Right lobe of liver (tissue), 6 donors: ENCODE measurements around the gene AMBRA1. TPM values are rescaled to one million over a fixed set of nuclear protein-coding genes. Genes with fewer than 3 reads are reported as not detected.
A peak's percentile ranks its signal among the peaks of the same experiment; 100 is the strongest.

Experiments used
- ATAC-seq, 4 donors: fragments of 200-7000 bp; cut with Tn5 transposase; one replicate each; pipeline ENCODE4 v1.9.1; 2020; ENCODE audit warnings: mild to moderate bottlenecking in 4 of 4, moderate library complexity in 4 of 4
- DNase-seq, 3 donors: peaks; one replicate each; pipeline ENCODE4 v3.0.0-alpha.2; 2020
- H3K27ac ChIP-seq, 3 donors: fragments of 200-600 bp; one replicate each; pipeline ENCODE4 v1.8.0; 2022
- H3K27me3 ChIP-seq, 2 donors: fragments of 200-600 bp; one replicate each; pipeline ENCODE4 v1.8.0; 2022
- H3K36me3 ChIP-seq, 4 donors: fragments of 200-600 bp; sonication (generic) in 1 of 4; one replicate each; pipeline versions ENCODE4 v1.5.1 to v1.8.0; 2017 to 2022; ENCODE audit warnings: control low read depth in 1 of 4
- H3K4me1 ChIP-seq, 4 donors: fragments of 200-600 bp; sonication (generic) in 1 of 4; one replicate each; pipeline versions ENCODE4 v1.5.1 to v1.8.0; 2017 to 2022; ENCODE audit warnings: control low read depth in 1 of 4
- H3K4me3 ChIP-seq, 3 donors: fragments of 200-600 bp; one replicate each; pipeline ENCODE4 v1.8.0; 2022
- H3K9me3 ChIP-seq, 4 donors: fragments of 200-600 bp; sonication (generic) in 1 of 4; one replicate each; pipeline versions ENCODE4 v1.5.1 to v1.8.0; 2017 to 2022; ENCODE audit warnings: control low read depth in 1 of 4
- POLR2A ChIP-seq: fragments of 450-650 bp; IDR thresholded peaks from one replicate; pipeline ENCODE4 v1.6.1; 2017; ENCODE audit warnings: antibody characterized with exemption, mild to moderate bottlenecking
- WGBS: methylation state at CpG from one replicate; pipeline ENCODE4 v1.1.6; 2018; ENCODE audit warnings: low coverage, low lambda C conversion rate; ENCODE audit not compliant: insufficient coverage; ENCODE audit errors: missing lambda C conversion rate; 5-methylcytosine and 5-hydroxymethylcytosine counted together
- intact Hi-C, 2 donors: fragments of 100-400 bp; cut with DNase I; formaldehyde crosslinking; loops; one replicate each; pipeline versions ENCODE4 v1.11.2 to v1.14.1; 2022
- total RNA-seq, 6 experiments: library from RNA; depleted of rRNA in 2 of 6; stranded (reverse); fragments of >200 nt in 2 of 6; fragmentation: NEBNext Ultra II Directional in 3 of 6; extraction: Animal tissue kit (Norgen Biotek cat#: 25700) in 3 of 6; gene quantifications; one replicate each; pipeline versions ENCODE4 v1.1.0 to v1.2.4, GENCODE V29; 2016 to 2023
- TF ChIP-seq, protein P1 (sequence below), 4 donors: fragments of 200-600 bp in 3 of 4; fragments of 450-650 bp in 1 of 4; IDR thresholded peaks; one replicate each; pipeline versions ENCODE4 v1.5.1 to v1.8.0; 2016 to 2022; ENCODE audit warnings: antibody characterized with exemption in 4 of 4, mild to moderate bottlenecking in 2 of 4
- donor health status: DM: no; HTN: yes; CAD: no.
- donor health status: DM: no; HTN: no; CAD: no.
- donor health status: DM: no; HTN: no; CAD: no.
- donor health status: DM: no; HTN: yes; CAD: no.
- donor health status: DM: no; HTN: yes; CAD: no.

AMBRA1 gene
- total RNA-seq, 6 experiments from 2014 or later: 11.0 to 15.7 (median 13.6) TPM

DNA sequence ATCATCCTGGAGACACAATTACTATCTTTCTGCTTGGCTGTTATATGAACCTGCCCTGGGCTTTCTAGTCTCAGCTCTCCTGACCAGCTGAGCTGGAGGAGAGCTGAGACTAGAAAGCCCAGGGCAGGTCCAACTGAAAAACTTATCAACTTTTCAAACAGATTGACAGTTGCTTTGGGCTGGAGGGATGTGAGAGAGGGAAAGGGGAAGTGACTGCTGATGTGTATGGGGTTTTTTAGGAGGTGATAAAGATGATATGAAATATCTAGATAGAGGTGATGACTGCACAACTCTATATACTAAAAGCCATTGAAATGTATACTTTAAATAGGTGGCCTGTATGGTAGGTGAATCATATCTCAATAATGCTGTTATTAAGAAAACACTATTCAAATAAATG is 142.1 kb downstream of the AMBRA1 start:
- intact Hi-C loops: no loop called here
- Histone ChIP-seq H3K27me3 (no peaks in the 10 kb centered on the region), H3K4me3 (no peak overlapping the region), H3K9me3 (no peaks in the 10 kb centered on the region), H3K27ac (no peak overlapping the region), H3K4me1 (no peaks in the 10 kb centered on the region), H3K36me3 (no peaks in the 10 kb centered on the region)
- TF ChIP-seq, protein P1, sequence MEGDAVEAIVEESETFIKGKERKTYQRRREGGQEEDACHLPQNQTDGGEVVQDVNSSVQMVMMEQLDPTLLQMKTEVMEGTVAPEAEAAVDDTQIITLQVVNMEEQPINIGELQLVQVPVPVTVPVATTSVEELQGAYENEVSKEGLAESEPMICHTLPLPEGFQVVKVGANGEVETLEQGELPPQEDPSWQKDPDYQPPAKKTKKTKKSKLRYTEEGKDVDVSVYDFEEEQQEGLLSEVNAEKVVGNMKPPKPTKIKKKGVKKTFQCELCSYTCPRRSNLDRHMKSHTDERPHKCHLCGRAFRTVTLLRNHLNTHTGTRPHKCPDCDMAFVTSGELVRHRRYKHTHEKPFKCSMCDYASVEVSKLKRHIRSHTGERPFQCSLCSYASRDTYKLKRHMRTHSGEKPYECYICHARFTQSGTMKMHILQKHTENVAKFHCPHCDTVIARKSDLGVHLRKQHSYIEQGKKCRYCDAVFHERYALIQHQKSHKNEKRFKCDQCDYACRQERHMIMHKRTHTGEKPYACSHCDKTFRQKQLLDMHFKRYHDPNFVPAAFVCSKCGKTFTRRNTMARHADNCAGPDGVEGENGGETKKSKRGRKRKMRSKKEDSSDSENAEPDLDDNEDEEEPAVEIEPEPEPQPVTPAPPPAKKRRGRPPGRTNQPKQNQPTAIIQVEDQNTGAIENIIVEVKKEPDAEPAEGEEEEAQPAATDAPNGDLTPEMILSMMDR (IDR thresholded peaks at IDR 0.05): no peak
- TF ChIP-seq POLR2A: no peak
- ATAC-seq (no peak), DNase-seq (no peak)

DNA sequence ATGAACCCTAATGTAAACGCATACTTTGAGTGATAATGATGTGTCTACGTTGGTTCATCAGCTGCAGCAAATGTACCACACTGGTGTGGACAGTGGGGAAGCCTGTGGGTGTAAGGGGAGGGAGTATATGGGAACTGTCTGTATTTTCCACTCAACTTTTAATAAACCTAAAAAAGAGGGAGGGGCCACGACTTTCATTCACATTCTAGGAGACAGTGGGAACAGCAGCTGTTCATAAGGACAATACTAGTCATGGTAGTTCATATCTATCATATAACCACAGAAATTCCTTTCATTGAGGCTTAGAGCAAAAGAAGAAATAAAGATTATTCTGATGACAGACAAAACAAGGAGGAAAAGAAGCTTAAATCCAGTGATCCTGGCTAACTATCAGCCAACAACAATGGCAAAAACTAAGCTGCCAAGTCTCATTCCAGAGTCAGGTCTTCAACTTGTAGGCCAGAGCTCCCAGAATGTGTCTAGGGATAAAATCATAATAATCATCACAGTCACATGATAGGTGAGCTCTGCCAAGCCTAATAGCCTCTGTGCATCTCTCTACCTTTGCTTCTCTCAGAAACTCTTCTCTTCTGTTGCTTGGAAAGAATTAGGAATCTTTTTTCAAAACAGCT is 142.9 kb downstream of the AMBRA1 start:
- Histone ChIP-seq H3K4me1 (no peaks in the 10 kb centered on the region), H3K4me3 (no peak overlapping the region), H3K27ac (no peak overlapping the region), H3K36me3 (no peaks in the 10 kb centered on the region), H3K9me3 (no peaks in the 10 kb centered on the region), H3K27me3 (no peaks in the 10 kb centered on the region)
- TF ChIP-seq, protein P1 (IDR thresholded peaks at IDR 0.05): no peak
- TF ChIP-seq POLR2A: no peak
- ATAC-seq: no peak
- 85% methylated on average over 3 of the region's 3 CpGs for WGBS
- intact Hi-C loops: no loop called here
- no peak for DNase-seq

DNA sequence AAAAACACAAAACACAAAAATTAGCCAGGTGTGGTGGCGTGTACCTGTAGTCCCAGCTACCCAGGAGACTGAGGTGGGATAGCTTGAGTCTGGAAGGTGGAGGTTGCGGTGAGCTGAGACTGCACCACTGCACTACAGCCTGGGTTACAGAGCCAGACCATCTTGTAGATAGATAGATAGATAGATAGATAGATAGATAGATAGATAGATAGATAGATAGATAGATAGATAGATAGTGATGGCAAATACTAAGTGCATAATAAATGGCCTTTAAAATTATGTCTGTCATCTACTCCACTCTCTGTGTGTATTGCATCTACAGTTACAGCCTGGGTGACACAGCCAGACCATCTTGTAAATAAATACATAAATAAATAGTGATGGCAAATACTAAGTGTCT is 146.3 kb downstream of the AMBRA1 start:
- ATAC-seq: no peak
- no peaks in the 10 kb centered on the region for H3K9me3 ChIP-seq
- intact Hi-C loops: no loop called here
- peaks cover 0 to 8% (median 0%) of the 10 kb centered on the region in 4 donors for H3K36me3 ChIP-seq
- no peak overlapping the region for H3K27ac ChIP-seq
- no peaks in the 10 kb centered on the region for H3K27me3 ChIP-seq
- whole genome bisulfite sequencing: 92% methylated on average over 2 of the region's 2 CpGs
- H3K4me1 ChIP-seq: no peaks in the 10 kb centered on the region
- H3K4me3 ChIP-seq: no peak overlapping the region
- no peak for TF ChIP-seq POLR2A
- TF ChIP-seq, protein P1 (IDR thresholded peaks at IDR 0.05): no peak
- DNase-seq: no peak

- DNase-seq (no peak), ATAC-seq (no peak)
- Histone ChIP-seq H3K9me3 (no peaks in the 10 kb centered on the region), H3K4me3 (no peak overlapping the region), H3K36me3 (peaks cover 0 to 9% (median 0%) of the 10 kb centered on the region in 4 donors), H3K4me1 (no peaks in the 10 kb centered on the region), H3K27ac (no peak overlapping the region), H3K27me3 (no peaks in the 10 kb centered on the region)
- intact Hi-C loops: no loop called here
- TF ChIP-seq, protein P1 (IDR thresholded peaks at IDR 0.05): peak in 1 of 4 donors; percentile 4
- TF ChIP-seq POLR2A: no peak
- WGBS: 67% methylated on average over 4 of the region's 4 CpGs
Observed at GRCh38 chr11:46445920-46446771, 147.7 kb downstream of the AMBRA1 start.
